ENCODE results near the gene BUB1. TPM values are rescaled to one million over a fixed set of nuclear protein-coding genes. Genes with fewer than 3 reads are reported as not detected.
A peak's percentile ranks its signal among the peaks of the same experiment; 100 is the strongest.

The BUB1 gene
- 1 to 10 TPM in 2 of 4 donors, under 1 TPM in 2; 0.31 to 2.0 (median 0.99) TPM for total RNA-seq
- 0.38 TPM for polyA plus RNA-seq
- long read RNA-seq, donor 1, partial matches to known transcripts, result 0 of 3 reads
- long read RNA-seq, donor 1, other reads (novel, unspliced or antisense), result 1 of 3 reads
- long read RNA-seq, donor 2, partial matches to known transcripts, result 1 of 3 reads
- long read RNA-seq, donor 2, other reads (novel, unspliced or antisense), result 0 of 3 reads
- long read RNA-seq, donor 3, partial matches to known transcripts, result 0 of 2 reads
- long read RNA-seq, donor 3, other reads (novel, unspliced or antisense), result 2 of 2 reads
- long read RNA-seq, donor 4, result 0 reads

DNA sequence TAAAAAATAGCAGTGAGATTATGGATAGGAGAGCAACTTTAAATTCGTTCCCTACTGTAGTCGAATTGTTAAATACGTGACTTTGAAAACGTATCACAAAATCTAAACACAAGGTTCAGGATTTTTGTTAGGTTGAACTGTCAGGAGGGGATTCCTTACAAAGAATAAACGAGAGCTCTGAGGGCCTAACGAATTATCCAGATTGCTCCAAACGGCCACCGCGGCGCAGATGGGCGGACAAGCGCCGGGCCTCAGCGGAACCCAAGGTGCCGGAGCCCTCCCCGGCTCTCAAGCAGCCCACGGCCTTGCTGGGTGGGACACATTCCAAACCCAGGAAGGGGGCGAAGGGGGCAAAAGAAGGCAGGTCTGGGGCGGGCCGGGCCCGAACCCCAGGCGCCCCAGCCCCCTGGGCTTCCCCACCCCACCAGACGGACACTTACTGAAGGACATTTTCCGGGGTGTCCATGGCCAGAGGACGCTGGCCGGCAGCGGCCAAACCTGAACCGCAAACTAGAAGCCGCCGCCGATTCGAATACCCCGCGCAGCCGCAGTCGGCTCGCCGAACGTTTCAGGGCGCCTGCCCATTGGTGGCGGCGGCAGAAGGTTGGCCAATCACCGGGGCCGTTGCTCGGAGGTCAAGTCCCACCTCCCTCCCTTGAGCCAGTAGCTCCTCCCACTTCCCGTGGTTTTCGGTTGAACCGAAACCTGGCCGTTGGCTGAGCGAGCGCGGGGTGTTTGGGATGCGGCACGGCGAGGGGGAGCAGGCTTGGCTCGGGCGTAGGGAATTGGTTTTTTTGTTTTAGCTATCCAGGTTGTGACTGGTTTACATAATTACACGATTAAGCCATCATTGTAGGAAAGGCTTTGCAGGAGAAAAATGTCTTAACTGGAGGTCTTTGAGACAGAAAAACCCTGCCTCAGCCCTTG is at the start of gene BUB1:
TSS of gene BUB1 (minus strand) at position 534 of the 927 bp plus-strand sequence. CDS start at position 466, 68 bp downstream.
- under 1% methylated on average over 58 of the region's 58 CpGs for WGBS
- intact Hi-C loops (cut with DNase I), result no loop called here
- DNase-seq, result peak; percentile 97 to 99 (median 98)
- Histone ChIP-seq H3K27ac (ENCODE audit: low read length) (peak within 1 kb of the TSS; percentile 65), H3K9me3 (ENCODE audit: control insufficient read depth, low read length) (no peaks in the 10 kb centered on the region), H3K4me1 (ENCODE audit: control insufficient read depth, insufficient read depth, low read length) (peaks cover 4% of the 10 kb centered on the region), H3K27me3 (ENCODE audit: control insufficient read depth, insufficient read depth) (no peaks in the 10 kb centered on the region), H3K4me3 (ENCODE audit: low read length) (peak within 1 kb of the TSS; percentile 66)
- ATAC-seq, result peak; percentile 100

DNA sequence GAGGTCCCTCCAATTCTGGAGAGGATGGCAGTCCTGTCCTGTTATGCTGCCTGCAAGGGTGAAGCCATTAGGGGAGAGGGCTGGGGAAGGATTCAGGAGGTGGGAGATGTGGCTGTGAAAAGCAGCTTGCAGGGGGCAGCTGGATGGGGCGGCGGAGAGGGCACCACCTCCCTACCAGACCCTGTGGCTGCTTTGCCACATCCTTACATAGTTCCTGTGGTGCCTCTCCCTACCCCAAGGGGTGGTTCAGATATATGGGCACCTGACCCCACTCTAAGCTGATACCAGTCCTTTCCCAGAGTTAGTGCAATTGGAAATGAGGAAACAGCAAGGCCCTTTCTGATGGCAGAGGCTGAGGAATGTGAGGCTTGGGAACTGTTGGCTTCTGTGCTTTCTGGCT is 48.4 kb upstream of the BUB1 start:
- 90% methylated on average over 2 of the region's 2 CpGs for whole genome bisulfite sequencing
- intact Hi-C loops (cut with DNase I), result no loop called here
- ATAC-seq, result no peak

DNA sequence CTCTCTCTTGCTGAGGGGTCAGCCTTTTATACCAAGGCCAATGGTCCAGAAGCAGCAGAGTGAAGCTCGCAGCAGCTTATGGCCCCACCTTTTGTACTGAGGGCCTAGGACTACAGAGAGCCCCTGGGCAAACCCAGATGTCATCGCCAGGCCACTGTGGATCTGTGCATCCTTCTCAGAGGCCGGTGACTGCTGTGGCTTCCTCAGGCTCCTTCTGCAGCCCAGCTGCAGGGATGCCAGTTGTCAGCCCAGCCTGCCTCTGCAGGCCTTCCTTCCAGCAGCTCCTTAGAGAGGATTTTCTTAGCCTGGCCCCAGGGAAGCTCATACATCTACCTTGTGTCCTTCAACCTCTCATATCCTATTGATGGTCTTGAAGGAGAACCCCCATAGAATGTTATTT is 48.0 kb upstream of the BUB1 start:
- WGBS, result 94% methylated on average over 3 of the region's 3 CpGs
- ATAC-seq, result no peak

More for the DNA sequence above, 48.4 kb upstream of the BUB1 start:
- Histone ChIP-seq H3K4me3 (ENCODE audit: low read length) (no peak overlapping the region), H3K27me3 (ENCODE audit: control insufficient read depth, insufficient read depth) (no peaks in the 10 kb centered on the region), H3K27ac (ENCODE audit: low read length) (no peak overlapping the region), H3K9me3 (ENCODE audit: control insufficient read depth, low read length) (no peaks in the 10 kb centered on the region), H3K4me1 (ENCODE audit: control insufficient read depth, insufficient read depth, low read length) (no peaks in the 10 kb centered on the region)
- no peak for DNase-seq

DNA sequence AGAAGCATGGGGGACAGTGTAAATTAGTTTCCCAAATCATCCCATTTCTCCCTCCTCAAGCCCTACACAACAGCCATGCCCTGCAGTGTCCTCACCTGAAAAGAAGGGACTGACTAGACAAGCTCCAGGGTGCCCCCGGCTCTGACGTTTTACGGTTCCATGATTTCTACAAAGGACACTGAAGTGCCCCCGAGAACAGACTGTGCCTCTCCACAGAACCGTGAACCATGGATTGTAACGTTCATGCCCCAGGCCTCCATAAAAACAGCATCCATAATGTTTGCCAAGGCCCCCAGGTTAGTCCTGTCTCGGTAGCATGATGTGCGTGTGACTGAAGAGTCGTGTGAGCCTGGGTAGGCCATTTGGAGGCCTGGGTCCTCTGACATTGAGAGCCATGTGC is 47.5 kb upstream of the BUB1 start:
- ATAC-seq, result no peak
- Histone ChIP-seq H3K27me3 (ENCODE audit: control insufficient read depth, insufficient read depth) (no peaks in the 10 kb centered on the region), H3K9me3 (ENCODE audit: control insufficient read depth, low read length) (no peaks in the 10 kb centered on the region), H3K27ac (ENCODE audit: low read length) (no peak overlapping the region), H3K4me1 (ENCODE audit: control insufficient read depth, insufficient read depth, low read length) (no peaks in the 10 kb centered on the region), H3K4me3 (ENCODE audit: low read length) (no peak overlapping the region)
- WGBS, result 94% methylated on average over 9 of the region's 9 CpGs
- intact Hi-C loops (cut with DNase I), result no loop called here
- no peak for DNase-seq

More for the DNA sequence above, 48.0 kb upstream of the BUB1 start:
- H3K27me3 ChIP-seq (ENCODE audit: control insufficient read depth, insufficient read depth), result no peaks in the 10 kb centered on the region
- no peak overlapping the region for H3K4me3 ChIP-seq (ENCODE audit: low read length)
- no peak overlapping the region for H3K27ac ChIP-seq (ENCODE audit: low read length)
- H3K4me1 ChIP-seq (ENCODE audit: control insufficient read depth, insufficient read depth, low read length), result no peaks in the 10 kb centered on the region
- intact Hi-C loops (cut with DNase I), result no loop called here
- H3K9me3 ChIP-seq (ENCODE audit: control insufficient read depth, low read length), result no peaks in the 10 kb centered on the region
- no peak for DNase-seq

DNA sequence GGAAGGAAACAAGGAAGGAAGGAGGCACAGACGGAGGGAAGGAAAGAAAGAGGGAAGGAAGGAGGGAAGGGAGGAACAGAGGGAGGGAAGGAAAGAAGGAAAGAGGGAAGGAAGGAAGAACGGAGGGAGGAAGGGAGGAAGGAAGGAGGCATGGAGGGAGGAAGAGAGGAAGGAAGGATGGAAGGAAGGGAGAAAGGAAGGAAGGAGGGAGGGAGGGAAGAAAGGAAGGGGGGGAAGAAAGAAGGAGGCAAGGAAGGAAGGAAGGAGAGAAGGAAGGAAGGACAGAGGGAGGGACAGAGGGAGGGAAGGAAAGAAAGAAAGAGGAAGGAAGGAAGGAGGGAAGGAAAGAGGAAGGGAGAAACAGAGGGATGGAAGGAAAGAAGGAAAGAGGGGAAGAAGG is 47.0 kb upstream of the BUB1 start:
- H3K27ac ChIP-seq (ENCODE audit: low read length), result no peak overlapping the region
- H3K9me3 ChIP-seq (ENCODE audit: control insufficient read depth, low read length), result no peaks in the 10 kb centered on the region
- WGBS, result 50% methylated on average over 2 of the region's 2 CpGs
- intact Hi-C loops (cut with DNase I), result no loop called here
- DNase-seq (no peak), ATAC-seq (no peak)
- no peak overlapping the region for H3K4me3 ChIP-seq (ENCODE audit: low read length)
- H3K27me3 ChIP-seq (ENCODE audit: control insufficient read depth, insufficient read depth), result no peaks in the 10 kb centered on the region
- H3K4me1 ChIP-seq (ENCODE audit: control insufficient read depth, insufficient read depth, low read length), result no peaks in the 10 kb centered on the region

DNA sequence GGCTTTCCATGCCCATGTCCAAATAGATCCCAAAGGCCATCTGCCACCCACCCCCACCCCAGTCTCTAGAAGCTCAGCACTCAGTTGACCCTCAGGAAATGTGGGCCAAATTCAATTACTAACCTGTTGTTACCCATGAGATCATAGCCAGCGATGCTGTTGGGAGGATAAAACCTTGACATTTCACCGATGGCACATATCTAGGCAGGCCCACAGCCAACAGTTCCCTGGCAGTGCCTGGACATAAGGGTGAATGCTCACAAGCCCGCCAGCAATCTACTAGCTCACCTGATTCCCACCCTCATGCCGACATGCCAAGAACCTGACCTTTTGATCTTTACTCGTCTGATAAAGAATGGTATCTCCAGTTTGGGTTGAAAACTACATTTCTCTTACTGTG is 42.7 kb upstream of the BUB1 start:
- intact Hi-C loops (cut with DNase I), result no loop called here
- H3K9me3 ChIP-seq (ENCODE audit: control insufficient read depth, low read length), result no peaks in the 10 kb centered on the region
- H3K4me3 ChIP-seq (ENCODE audit: low read length), result no peak overlapping the region
- DNase-seq (no peak), ATAC-seq (no peak)
- no peaks in the 10 kb centered on the region for H3K27me3 ChIP-seq (ENCODE audit: control insufficient read depth, insufficient read depth)
- H3K27ac ChIP-seq (ENCODE audit: low read length), result no peak overlapping the region
- 60% methylated on average over 5 of the region's 5 CpGs for WGBS
- no peaks in the 10 kb centered on the region for H3K4me1 ChIP-seq (ENCODE audit: control insufficient read depth, insufficient read depth, low read length)

DNA sequence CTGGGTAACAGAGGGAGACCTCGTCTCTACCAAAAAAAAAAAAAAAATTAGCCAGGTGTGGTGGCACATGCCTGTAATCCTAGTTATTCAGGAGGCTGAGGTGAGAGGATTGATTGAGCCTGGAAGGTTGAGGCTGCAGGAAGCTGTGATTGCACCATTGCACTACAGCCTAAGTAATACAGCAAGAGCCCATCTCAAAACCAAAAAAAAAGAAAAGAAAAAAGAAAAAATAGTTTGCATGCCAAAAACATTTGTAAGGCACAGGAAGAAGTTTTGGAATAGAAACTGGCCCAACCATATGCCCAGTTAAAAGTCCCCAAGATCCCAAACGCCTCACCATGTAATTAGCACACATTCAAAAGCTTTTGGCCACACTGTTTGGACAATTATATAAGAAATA is 41.1 kb upstream of the BUB1 start:
- 65% methylated on average over 2 of the region's 2 CpGs for WGBS
- no peaks in the 10 kb centered on the region for H3K4me1 ChIP-seq (ENCODE audit: control insufficient read depth, insufficient read depth, low read length)
- DNase-seq (no peak), ATAC-seq (no peak)
- intact Hi-C loops (cut with DNase I), result no loop called here
- H3K4me3 ChIP-seq (ENCODE audit: low read length), result no peak overlapping the region
- H3K27ac ChIP-seq (ENCODE audit: low read length), result no peak overlapping the region
- H3K9me3 ChIP-seq (ENCODE audit: control insufficient read depth, low read length), result no peaks in the 10 kb centered on the region
- no peaks in the 10 kb centered on the region for H3K27me3 ChIP-seq (ENCODE audit: control insufficient read depth, insufficient read depth)

DNA sequence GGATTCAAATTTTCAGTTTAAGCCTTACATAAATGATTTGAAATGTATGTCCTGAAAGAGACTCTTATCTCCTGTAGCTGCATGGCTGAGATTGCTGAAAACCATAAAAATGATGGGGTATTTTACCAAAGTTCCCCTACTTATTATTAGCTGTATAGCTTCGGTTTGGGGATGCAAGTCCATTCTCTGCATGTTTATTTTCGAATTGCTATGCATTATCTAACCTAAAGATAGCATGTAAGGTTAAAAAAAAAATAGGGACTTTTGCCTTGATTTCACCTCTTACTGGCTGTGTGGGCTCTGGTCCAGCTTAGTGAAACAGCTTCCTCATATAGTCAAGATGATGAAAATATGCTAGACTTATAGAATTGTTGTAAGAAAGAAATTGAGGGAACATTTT is 40.5 kb upstream of the BUB1 start:
- Histone ChIP-seq H3K27me3 (ENCODE audit: control insufficient read depth, insufficient read depth) (no peaks in the 10 kb centered on the region), H3K4me3 (ENCODE audit: low read length) (no peak overlapping the region), H3K27ac (ENCODE audit: low read length) (no peak overlapping the region), H3K9me3 (ENCODE audit: control insufficient read depth, low read length) (no peaks in the 10 kb centered on the region), H3K4me1 (ENCODE audit: control insufficient read depth, insufficient read depth, low read length) (no peaks in the 10 kb centered on the region)
- DNase-seq, result no peak
- no peak for ATAC-seq
- 74% methylated on average over 2 of the region's 2 CpGs for WGBS
- intact Hi-C loops (cut with DNase I), result no loop called here

DNA sequence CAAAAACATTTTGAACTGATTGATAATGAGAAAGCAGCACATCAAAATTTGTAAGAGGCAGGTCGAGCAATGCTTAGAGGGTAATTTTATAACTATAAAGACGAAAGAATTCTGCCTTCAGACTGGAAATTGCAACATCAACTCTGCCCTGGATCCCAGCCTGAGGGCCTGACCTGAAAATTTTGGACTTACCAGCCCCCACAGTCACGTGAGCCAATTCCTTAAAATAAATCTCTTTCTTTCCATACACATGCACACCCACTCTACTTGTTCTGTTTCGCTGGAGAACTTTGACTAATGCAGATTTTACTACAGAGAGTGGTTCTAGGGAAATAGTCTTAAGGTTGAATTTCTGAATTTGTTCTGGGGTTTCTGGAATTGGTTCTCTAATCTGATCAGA is 39.9 kb upstream of the BUB1 start:
- Histone ChIP-seq H3K4me3 (ENCODE audit: low read length) (no peak overlapping the region), H3K27ac (ENCODE audit: low read length) (no peak overlapping the region), H3K27me3 (ENCODE audit: control insufficient read depth, insufficient read depth) (no peaks in the 10 kb centered on the region), H3K9me3 (ENCODE audit: control insufficient read depth, low read length) (no peaks in the 10 kb centered on the region), H3K4me1 (ENCODE audit: control insufficient read depth, insufficient read depth, low read length) (no peaks in the 10 kb centered on the region)
- peak in 1 of 2 donors; percentile 61 for ATAC-seq
- intact Hi-C loops (cut with DNase I), result no loop called here
- 34% methylated on average over 4 of the region's 4 CpGs for WGBS
- peak in 2 of 3 donors; percentile 24 to 74 for DNase-seq

DNA sequence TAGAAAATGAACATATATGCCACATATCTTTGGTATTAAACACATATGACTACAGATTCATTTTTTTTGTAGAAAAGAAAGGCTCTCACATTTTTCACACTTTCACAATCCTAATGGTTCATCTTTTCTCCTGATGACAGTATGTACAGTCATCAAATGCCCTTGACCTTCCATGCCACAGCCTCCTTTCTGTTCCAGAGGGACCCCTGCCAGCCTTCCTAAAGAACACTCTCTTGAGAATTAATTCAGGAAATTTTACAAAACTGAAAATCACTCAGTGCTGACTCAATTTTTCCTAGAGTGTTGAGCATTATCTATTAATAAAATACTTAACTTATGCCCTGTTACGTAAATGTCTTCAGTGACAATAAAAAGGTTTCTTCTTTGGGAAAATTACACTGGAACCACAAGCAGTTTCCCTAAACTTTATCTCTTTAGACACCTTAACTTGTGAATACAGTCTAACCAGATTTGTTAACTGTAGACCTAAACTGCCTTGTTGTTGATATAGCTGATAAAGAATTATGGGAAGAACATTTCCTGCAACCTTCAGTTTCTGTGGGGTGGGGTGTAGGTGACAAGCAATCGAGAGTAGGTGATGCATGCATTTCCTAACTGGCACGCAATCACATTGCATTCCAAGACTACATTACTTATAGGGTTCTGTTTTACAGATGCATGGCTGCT is 39.2 kb upstream of the BUB1 start:
- no peaks in the 10 kb centered on the region for H3K4me1 ChIP-seq (ENCODE audit: control insufficient read depth, insufficient read depth, low read length)
- ATAC-seq, result no peak
- 61% methylated on average over 3 of the region's 3 CpGs for WGBS
- DNase-seq, result no peak
- H3K4me3 ChIP-seq (ENCODE audit: low read length), result no peak overlapping the region
- H3K27ac ChIP-seq (ENCODE audit: low read length), result no peak overlapping the region
- H3K27me3 ChIP-seq (ENCODE audit: control insufficient read depth, insufficient read depth), result no peaks in the 10 kb centered on the region
- H3K9me3 ChIP-seq (ENCODE audit: control insufficient read depth, low read length), result no peaks in the 10 kb centered on the region
- intact Hi-C loops (cut with DNase I), result no loop called here

Measured in right cardiac atrium (tissue), 5 donors.